Thoracic aorta (tissue), 2 donors: Measurements from ENCODE around the gene AMOTL1. TPM values are rescaled to one million over a fixed set of nuclear protein-coding genes. Genes with fewer than 3 reads are reported as not detected.

Experiments
- ATAC-seq: fragments of 150-250 bp; one replicate; pipeline ENCODE4 v1.8.0; 2017; ENCODE audit warnings: low read depth; ENCODE audit not compliant: insufficient number of reproducible peaks, low FRiP score
- DNase-seq: peaks from one replicate; pipeline ENCODE4 v3.0.0-alpha.2; 2020; ENCODE audit warnings: low spot score
- H3K27ac ChIP-seq, 2 donors: fragments of 200-600 bp; sonication (generic); 1 replicate in 1 of 2; 2 replicates in 1 of 2; pipeline ENCODE4 v1.5.1; 2016; ENCODE audit warnings: mild to moderate bottlenecking in 2 of 2, moderate library complexity in 2 of 2
- H3K27me3 ChIP-seq: fragments of 200-600 bp; sonication (generic); replicated peaks from 2 replicates; pipeline ENCODE4 v1.6.0; 2016; ENCODE audit warnings: mild to moderate bottlenecking; ENCODE audit not compliant: insufficient read depth
- H3K36me3 ChIP-seq: fragments of 200-600 bp; sonication (generic); one replicate; pipeline ENCODE4 v1.5.1; 2016
- H3K4me1 ChIP-seq, 2 donors: fragments of 200-600 bp; sonication (generic); 1 replicate in 1 of 2; 2 replicates in 1 of 2; pipeline versions ENCODE4 v1.5.1 to v1.6.0; 2016; ENCODE audit warnings: low read depth in 2 of 2, mild to moderate bottlenecking in 1 of 2; ENCODE audit not compliant: control insufficient read depth in 1 of 2
- H3K4me3 ChIP-seq: fragments of 200-600 bp; sonication (generic); 2 replicates; pipeline ENCODE4 v1.5.1; 2016; ENCODE audit warnings: mild to moderate bottlenecking
- H3K9me3 ChIP-seq: fragments of 200-600 bp; sonication (generic); 2 replicates; pipeline ENCODE4 v1.5.1; 2016
- CTCF ChIP-seq: fragments of 200-600 bp; sonication (generic); IDR thresholded peaks from one replicate; pipeline ENCODE4 v1.5.1; 2019; ENCODE audit warnings: antibody characterized with exemption
- total RNA-seq, 2 donors: library from RNA; depleted of rRNA; stranded (reverse); fragments of >200 nt; gene quantifications; one replicate each; pipeline versions ENCODE4 v1.1.0 to v1.2.3, GENCODE V29; 2016

Gene AMOTL1
- total RNA-seq, 2 donors from 2014 or later, result 64.2 to 89.5 TPM

GRCh38 chr11:94739331-94739730 lies 28.8 kb upstream of the AMOTL1 start:
- no peaks in the 10 kb centered on the region for H3K9me3 ChIP-seq
- no peak overlapping the region for H3K4me3 ChIP-seq
- H3K27ac ChIP-seq, result no peak overlapping the region
- peaks cover 3 to 23% of the 10 kb centered on the region in 2 donors for H3K4me1 ChIP-seq
- no peak for DNase-seq
- TF ChIP-seq CTCF, result no peak
- H3K27me3 ChIP-seq, result no peaks in the 10 kb centered on the region
- no peak for ATAC-seq
- H3K36me3 ChIP-seq, result no peaks in the 10 kb centered on the region

GRCh38 chr11:94740083-94741021 lies 27.8 kb upstream of the AMOTL1 start:
- H3K4me3 ChIP-seq, result peak overlapping the region; percentile 76
- no peak for TF ChIP-seq CTCF
- H3K9me3 ChIP-seq, result no peaks in the 10 kb centered on the region
- H3K27me3 ChIP-seq, result no peaks in the 10 kb centered on the region
- H3K4me1 ChIP-seq, result peaks cover 3 to 23% of the 10 kb centered on the region in 2 donors
- no peak overlapping the region for H3K27ac ChIP-seq
- H3K36me3 ChIP-seq, result no peaks in the 10 kb centered on the region
- ATAC-seq (no peak), DNase-seq (peak; percentile 5)

- no peak for DNase-seq
- ATAC-seq, result no peak
- TF ChIP-seq CTCF, result peak; percentile 63
- no peaks in the 10 kb centered on the region for H3K27me3 ChIP-seq
- peaks cover 3 to 23% of the 10 kb centered on the region in 2 donors for H3K4me1 ChIP-seq
- no peaks in the 10 kb centered on the region for H3K36me3 ChIP-seq
- H3K9me3 ChIP-seq, result no peaks in the 10 kb centered on the region
- no peak overlapping the region for H3K27ac ChIP-seq
- H3K4me3 ChIP-seq, result peak overlapping the region; percentile 76
Measured at GRCh38 chr11:94741022-94741679, 27.0 kb upstream of the AMOTL1 start.

GRCh38 chr11:94742665-94743064 lies 25.5 kb upstream of the AMOTL1 start:
- Histone ChIP-seq H3K4me1 (peaks cover 0 to 24% of the 10 kb centered on the region in 2 donors), H3K27me3 (no peaks in the 10 kb centered on the region), H3K4me3 (no peak overlapping the region), H3K27ac (no peak overlapping the region), H3K36me3 (no peaks in the 10 kb centered on the region), H3K9me3 (no peaks in the 10 kb centered on the region)
- no peak for ATAC-seq
- no peak for DNase-seq
- no peak for TF ChIP-seq CTCF

- no peak overlapping the region for H3K4me3 ChIP-seq
- DNase-seq (no peak), ATAC-seq (no peak)
- no peaks in the 10 kb centered on the region for H3K27me3 ChIP-seq
- TF ChIP-seq CTCF, result no peak
- H3K4me1 ChIP-seq, result peaks cover 2 to 16% of the 10 kb centered on the region in 2 donors
- no peaks in the 10 kb centered on the region for H3K36me3 ChIP-seq
- H3K27ac ChIP-seq, result no peak overlapping the region
- no peaks in the 10 kb centered on the region for H3K9me3 ChIP-seq
Measured at GRCh38 chr11:94746721-94747120, 21.4 kb upstream of the AMOTL1 start.
